H1 (cell line): Measurements from ENCODE around the gene MACROD1. TPM values are rescaled to one million over a fixed set of nuclear protein-coding genes. Genes with fewer than 3 reads are reported as not detected.

Experiments used
- BCL11A ChIP-seq, 2 experiments: IDR thresholded peaks; one replicate each; pipeline ENCODE4 v1.6.1; 2011; ENCODE audit warnings: low read depth in 2 of 2, low read length in 2 of 2, mild to moderate bottlenecking in 2 of 2
- E2F6 ChIP-seq: IDR thresholded peaks from 2 replicates; pipeline ENCODE4 v1.6.1; 2012; ENCODE audit warnings: inconsistent platforms
- POLR2A ChIP-seq, 2 experiments: IDR thresholded peaks; 1 replicate in 1 of 2; 2 replicates in 1 of 2; pipeline ENCODE4 v1.6.1; 2011; ENCODE audit warnings: low read depth in 2 of 2, low read length in 2 of 2, mild to moderate bottlenecking in 2 of 2; ENCODE audit errors: control extremely low read depth in 1 of 2
- TAF1 ChIP-seq: IDR thresholded peaks from 2 replicates; pipeline ENCODE4 v1.6.1; 2011; ENCODE audit warnings: mild to moderate bottlenecking, low read depth, low read length
- polyA plus RNA-seq, 7 experiments: library from polyadenylated mRNA; depleted of rRNA in 3 of 7; stranded (reverse) in 5 of 7; unstranded in 2 of 7; fragments of >200 nt in 5 of 7; fragments of 200-250 nt in 2 of 7; gene quantifications; 1 replicate in 5 of 7; 2 replicates in 1 of 7; 4 replicates in 1 of 7; pipeline versions ENCODE4 v1.2.1 to v1.2.3, GENCODE V29; 2011 to 2013; ENCODE audit warnings: missing spikeins in 2 of 7, mixed read lengths in 2 of 7
- total RNA-seq: library from RNA; stranded (reverse); fragmentation: NEBNext Ultra II Directional; extraction: Animal tissue kit (Norgen Biotek cat#: 25700); gene quantifications from 2 replicates; pipeline ENCODE4 v1.2.1, GENCODE V29; 2021

The MACROD1 gene
- total and polyA plus RNA-seq, 2 of the 8 experiments (the other 6 are each of a cell fraction or from before 2014, with no cell fraction given), result 19.5 to 34.1 TPM

- TF ChIP-seq TAF1 (no peak), E2F6 (no peak), BCL11A (IDR thresholded peaks at IDR 0.05; ENCODE audit: low read depth in 2 of 2, low read length in 2 of 2) (no peak), POLR2A (IDR thresholded peaks at IDR 0.05; ENCODE audit: control extremely low read depth in 1 of 2, low read depth in 2 of 2, low read length in 2 of 2) (no peak)
These were observed 53.0 kb downstream of the MACROD1 start (continued) for GRCh38 chr11:64112771-64113461.
